ENCODE measurements around the gene CTSE.
"Not testable (repeated sequence)": the region's sequence is repeated elsewhere in the genome, so short reads cannot be mapped to it uniquely, and the experiment has no call there.

The CTSE gene

DNA sequence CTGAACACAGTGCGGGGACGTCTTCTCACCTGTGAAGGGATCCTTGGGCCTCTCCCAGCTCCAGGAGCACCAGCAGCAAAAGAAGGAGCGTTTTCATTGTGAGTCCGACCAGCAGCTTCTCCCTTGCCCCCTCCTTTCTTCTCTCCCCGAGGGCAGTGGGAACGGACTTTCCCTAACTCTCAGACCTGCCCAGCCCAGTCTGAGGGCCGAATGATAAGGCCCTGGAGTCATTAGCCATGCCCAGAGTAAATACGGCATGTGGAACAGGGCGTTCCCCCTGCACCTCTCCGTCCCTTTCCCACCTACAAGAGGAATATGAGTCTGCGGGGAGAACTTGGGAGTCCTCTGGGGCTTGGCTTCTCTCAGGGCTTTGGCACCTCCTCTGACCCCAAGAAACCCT lies at the start of gene CTSE:
Gene CTSE (minus strand): TSS at position 201 of the 400 bp plus-strand sequence. CDS start 104 bp downstream, at position 97.
- no peak for DNase-seq (ENCODE audit: low read depth)

GRCh38 chr1:206070627-206071304 lies 47.1 kb upstream of the CTSE start:
- no peak for DNase-seq (ENCODE audit: low read depth)

DNA sequence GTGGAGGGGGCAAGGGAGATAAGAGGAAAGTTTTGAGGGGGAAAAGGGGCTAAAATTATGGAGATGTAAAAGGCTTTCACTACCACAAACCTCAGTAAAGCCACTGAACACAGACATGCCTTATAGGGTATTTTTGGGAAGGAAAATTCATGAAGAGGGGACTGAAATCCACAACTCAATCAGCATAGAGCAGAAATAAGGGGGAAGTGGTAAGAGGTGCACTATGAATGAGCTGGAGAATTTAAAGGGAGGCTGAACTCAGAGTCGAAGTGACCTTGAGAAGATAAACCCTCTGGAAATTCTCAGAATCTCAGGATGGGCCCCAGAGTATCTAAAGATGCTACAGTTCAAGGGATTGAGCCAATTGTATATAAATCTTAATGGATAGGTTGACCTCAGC lies 44.6 kb upstream of the CTSE start:
- DNase-seq (ENCODE audit: low read depth), result no peak

DNA sequence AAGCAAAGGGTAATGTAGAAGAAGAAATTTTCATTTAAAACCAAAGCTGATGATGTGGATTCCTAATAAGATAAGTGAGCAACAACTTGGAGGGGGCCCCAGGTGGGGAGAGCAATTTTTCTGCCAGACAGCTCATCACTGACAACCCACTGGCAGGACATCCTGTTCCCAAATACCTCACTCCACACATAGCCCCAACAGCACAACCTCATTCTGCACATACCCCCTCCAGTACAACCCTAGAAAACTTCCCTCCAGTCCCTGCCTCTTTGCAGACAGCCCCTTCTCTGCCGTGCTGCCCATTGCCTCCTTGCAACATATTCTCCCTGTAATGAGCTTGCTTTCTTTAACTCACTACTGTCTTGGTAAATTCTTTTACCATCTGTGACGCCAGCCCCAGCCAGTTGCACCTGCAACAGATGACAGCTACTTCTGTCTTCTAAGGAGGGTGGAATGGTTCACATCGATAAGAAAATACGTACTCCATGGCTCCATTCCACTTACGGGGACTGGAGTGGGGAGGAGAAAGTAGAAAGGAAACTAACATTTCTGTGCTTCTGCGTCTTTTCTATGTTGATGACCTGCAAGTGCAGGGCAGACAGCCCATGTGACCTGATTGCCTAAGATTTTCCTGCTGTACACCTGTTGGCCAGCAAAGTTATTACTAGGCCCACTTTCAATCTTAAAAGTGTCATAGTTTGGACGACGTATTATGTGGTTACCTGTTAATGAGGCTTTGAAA lies 44.0 kb upstream of the CTSE start:
- DNase-seq (ENCODE audit: low read depth), result no peak

- no peak for DNase-seq (ENCODE audit: low read depth)
These were observed 42.9 kb upstream of the CTSE start for GRCh38 chr1:206066479-206067171.

- DNase-seq (ENCODE audit: low read depth), result no peak
These were observed 42.0 kb upstream of the CTSE start for GRCh38 chr1:206065547-206066145.

GRCh38 chr1:206064501-206064900 lies 40.8 kb upstream of the CTSE start:
- not testable (repeated sequence) for DNase-seq (ENCODE audit: low read depth)

DNA sequence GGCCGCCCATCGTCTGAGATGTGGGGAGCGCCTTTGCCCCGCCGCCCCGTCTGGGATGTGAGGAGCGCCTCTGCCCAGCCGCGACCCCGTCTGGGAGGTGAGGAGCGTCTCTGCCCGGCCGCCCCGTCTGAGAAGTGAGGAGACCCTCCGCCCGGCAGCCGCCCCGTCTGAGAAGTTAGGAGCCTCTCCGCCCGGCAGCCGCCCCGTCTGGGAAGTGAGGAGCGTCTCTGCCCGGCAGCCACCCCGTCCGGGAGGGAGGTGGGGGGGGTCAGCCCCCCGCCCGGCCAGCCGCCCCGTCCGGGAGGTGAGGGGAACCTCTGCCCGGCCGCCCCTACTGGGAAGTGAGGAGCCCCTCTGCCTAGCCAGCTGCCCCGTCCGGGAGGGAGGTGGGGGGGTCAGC lies 40.3 kb upstream of the CTSE start:
- not testable (repeated sequence) for DNase-seq (ENCODE audit: low read depth)

- DNase-seq (ENCODE audit: low read depth), result no peak
These were observed 38.8 kb upstream of the CTSE start for GRCh38 chr1:206062464-206062863.

- DNase-seq (ENCODE audit: low read depth), result no peak
These were observed 37.1 kb upstream of the CTSE start for GRCh38 chr1:206060844-206061243.

GRCh38 chr1:206059355-206059915 lies 35.7 kb upstream of the CTSE start:
- DNase-seq (ENCODE audit: low read depth), result no peak

GRCh38 chr1:206058927-206059292 lies 35.2 kb upstream of the CTSE start:
- DNase-seq (ENCODE audit: low read depth), result no peak

DNA sequence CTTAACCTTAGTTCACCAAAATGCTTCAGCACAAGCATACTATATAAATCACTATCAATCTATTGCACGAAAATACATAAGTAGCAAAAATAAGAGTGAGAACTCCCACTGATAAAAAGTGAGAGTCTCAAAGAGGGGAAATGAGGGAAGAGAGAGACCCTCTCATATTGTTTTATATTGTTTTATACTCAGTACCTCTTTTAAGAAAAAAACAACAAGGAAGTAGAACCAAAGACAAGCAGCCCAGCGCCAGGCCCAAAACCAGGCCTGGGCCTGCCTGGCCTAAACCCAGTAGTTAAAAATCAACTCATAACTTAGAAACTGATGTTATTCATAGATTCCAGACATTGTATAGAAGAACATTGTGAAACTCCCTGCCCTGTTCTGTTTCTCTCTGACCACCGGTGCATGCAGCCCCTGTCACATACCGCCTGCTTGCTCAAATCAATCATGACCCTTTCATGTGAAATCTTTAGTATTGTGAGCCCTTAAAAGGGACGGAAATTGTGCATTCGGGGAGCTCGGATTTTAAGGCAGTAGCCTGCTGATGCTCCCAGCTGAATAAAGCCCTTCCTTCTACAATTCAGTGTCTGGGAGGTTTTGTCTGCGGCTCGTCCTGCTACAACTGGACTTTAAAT lies 34.7 kb upstream of the CTSE start:
- DNase-seq (ENCODE audit: low read depth), result not testable (repeated sequence)

- DNase-seq (ENCODE audit: low read depth), result not testable (repeated sequence)
These were observed 32.1 kb upstream of the CTSE start for GRCh38 chr1:206055639-206056323.

- not testable (repeated sequence) for DNase-seq (ENCODE audit: low read depth)
These were observed 31.5 kb upstream of the CTSE start for GRCh38 chr1:206055069-206055625.

DNA sequence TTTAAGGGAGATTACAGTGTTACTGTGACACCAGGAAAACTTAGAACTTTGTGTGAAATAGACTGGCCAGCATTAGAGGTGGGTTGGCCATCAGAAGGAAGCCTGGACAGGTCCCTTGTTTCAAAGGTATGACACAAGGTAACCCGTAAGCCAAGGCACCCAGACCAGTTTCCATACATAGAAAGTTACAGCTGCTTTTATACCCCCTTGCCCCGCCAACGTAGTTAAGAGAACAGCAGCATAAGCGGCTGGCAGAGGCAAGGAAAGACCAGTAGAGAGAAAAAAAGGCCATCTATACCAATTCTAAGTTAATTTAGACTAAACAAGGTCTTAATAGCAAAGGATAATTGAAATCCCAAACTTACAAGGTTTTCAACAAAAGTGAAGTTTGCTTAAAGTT lies 29.9 kb upstream of the CTSE start:
- DNase-seq (ENCODE audit: low read depth), result not testable (repeated sequence)

DNA sequence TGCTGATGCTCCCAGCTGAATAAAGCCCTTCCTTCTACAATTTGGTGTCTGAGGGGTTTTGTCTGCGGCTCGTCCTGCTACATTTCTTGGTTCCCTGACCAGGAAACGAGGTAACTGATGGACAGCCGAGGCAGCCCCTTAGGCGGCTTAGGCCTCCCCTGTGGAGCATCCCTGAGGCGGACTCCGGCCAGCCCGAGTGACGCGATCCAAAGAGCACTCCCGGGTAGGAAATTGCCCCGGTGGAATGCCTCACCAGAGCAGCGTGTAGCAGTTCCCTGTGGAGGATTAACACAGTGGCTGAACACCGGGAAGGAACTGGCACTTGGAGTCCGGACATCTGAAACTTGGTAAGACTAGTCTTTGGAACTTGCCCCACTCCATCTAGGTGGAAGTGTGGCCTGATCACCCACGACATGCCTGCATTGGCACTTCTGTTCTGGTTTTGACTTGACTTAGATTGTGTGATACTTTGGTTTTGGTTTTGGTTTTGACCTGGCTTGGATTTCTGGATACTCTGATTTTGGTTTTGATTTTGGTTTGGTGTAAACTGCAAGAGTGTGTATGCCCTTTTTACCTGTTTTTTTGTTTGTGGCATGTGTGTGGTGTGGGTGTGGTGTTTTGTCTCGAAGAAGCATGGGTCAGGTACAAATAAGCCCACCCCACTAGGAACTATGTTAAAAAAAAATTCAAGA lies 29.4 kb upstream of the CTSE start, which contains the start of gene RHEX:
Gene RHEX (plus strand): TSS at position 255 of the 692 bp plus-strand sequence. CDS start 44,656 bp downstream, outside the sequence.
- not testable (repeated sequence) for DNase-seq (ENCODE audit: low read depth)

GRCh38 chr1:206052231-206052865 lies 28.7 kb upstream of the CTSE start:
- DNase-seq (ENCODE audit: low read depth), result not testable (repeated sequence)

- DNase-seq (ENCODE audit: low read depth), result no peak
These were observed 27.1 kb upstream of the CTSE start for GRCh38 chr1:206050655-206051235.

All from fibroblast of the conjunctiva (primary cell).